AG10803 (cell line): ENCODE data around the gene SEMG2.

ENCODE experiments used
- DNase-seq: peaks from one replicate; pipeline ENCODE4 v3.0.0; 2010; ENCODE audit warnings: low read depth
- H3K4me3 ChIP-seq: 2 replicates; pipeline ENCODE4 v1.5.1; 2011; ENCODE audit warnings: mild to moderate bottlenecking, low read length, control low read depth
- CTCF ChIP-seq: conservative IDR thresholded peaks from 2 replicates; pipeline ENCODE4 v1.5.1; 2011; ENCODE audit warnings: mild to moderate bottlenecking, low read length, control low read depth, inconsistent platforms

Gene SEMG2

GRCh38 chr20:45209924-45210323, 11.2 kb upstream of the SEMG2 start:
- no peak overlapping the region for H3K4me3 ChIP-seq
- no peak for DNase-seq
- TF ChIP-seq CTCF, result no peak

- no peak overlapping the region for H3K4me3 ChIP-seq
- DNase-seq, result no peak
- TF ChIP-seq CTCF, result no peak
Measured at GRCh38 chr20:45211569-45212474, 9.4 kb upstream of the SEMG2 start.

- no peak overlapping the region for H3K4me3 ChIP-seq
- no peak for DNase-seq
- no peak for TF ChIP-seq CTCF
Measured at GRCh38 chr20:45212836-45213235, 8.3 kb upstream of the SEMG2 start.

GRCh38 chr20:45218124-45218523, 3.0 kb upstream of the SEMG2 start:
- DNase-seq, result no peak
- no peak for TF ChIP-seq CTCF

GRCh38 chr20:45218636-45219035, 2.5 kb upstream of the SEMG2 start:
- no peak for TF ChIP-seq CTCF
- DNase-seq, result no peak
- H3K4me3 ChIP-seq, result no peak overlapping the region

More at GRCh38 chr20:45218124-45218523, 3.0 kb upstream of the SEMG2 start:
- no peak overlapping the region for H3K4me3 ChIP-seq

- DNase-seq, result no peak
- TF ChIP-seq CTCF, result no peak
- no peak overlapping the region for H3K4me3 ChIP-seq
Measured at GRCh38 chr20:45223136-45223535, 2.0 kb downstream of the SEMG2 start.

GRCh38 chr20:45226287-45226686, 5.1 kb downstream of the SEMG2 start:
- no peak for DNase-seq
- no peak for TF ChIP-seq CTCF

More at GRCh38 chr20:45226287-45226686, 5.1 kb downstream of the SEMG2 start:
- no peak overlapping the region for H3K4me3 ChIP-seq
